ENCODE data around the gene C3orf70. TPM values are rescaled to one million over a fixed set of nuclear protein-coding genes. Genes with fewer than 3 reads are reported as not detected.

Gene C3orf70
- total and polyA plus RNA-seq, 8 donors, result 2.2 to 6.3 (median 4.6) TPM

DNA sequence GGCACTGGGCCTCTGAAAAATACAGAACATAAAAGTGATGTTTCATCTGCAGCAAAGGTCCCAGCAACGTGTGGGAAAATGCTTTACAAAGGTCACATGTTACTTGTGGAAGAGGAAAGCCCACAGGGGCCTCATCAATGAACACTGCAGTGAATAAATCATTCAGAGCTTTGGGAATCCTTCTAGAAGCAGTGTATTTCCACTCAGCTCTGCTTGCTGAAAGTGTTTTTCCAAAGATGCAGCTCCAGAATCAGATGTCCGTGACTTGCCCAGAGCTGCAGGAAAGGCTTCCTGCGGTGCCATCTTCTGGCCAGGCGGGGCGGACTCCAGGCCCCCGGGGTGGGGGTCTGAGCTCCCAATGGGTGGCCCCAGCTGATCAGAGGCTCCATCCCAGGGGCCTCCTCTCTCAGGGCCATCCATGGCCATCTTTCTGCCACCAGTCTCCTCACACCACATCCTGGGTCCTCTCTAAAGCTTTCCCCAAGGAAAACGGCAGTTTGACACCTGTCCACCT, 81.5 kb downstream of the C3orf70 start:
- Histone ChIP-seq H3K36me3 (no peaks in the 10 kb centered on the region), H3K27me3 (no peaks in the 10 kb centered on the region), H3K27ac (no peak overlapping the region), H3K4me1 (no peaks in the 10 kb centered on the region), H3K4me3 (no peak overlapping the region), H3K9me3 (no peaks in the 10 kb centered on the region)
- ATAC-seq (no peak), DNase-seq (no peak)
- TF ChIP-seq, protein P1, sequence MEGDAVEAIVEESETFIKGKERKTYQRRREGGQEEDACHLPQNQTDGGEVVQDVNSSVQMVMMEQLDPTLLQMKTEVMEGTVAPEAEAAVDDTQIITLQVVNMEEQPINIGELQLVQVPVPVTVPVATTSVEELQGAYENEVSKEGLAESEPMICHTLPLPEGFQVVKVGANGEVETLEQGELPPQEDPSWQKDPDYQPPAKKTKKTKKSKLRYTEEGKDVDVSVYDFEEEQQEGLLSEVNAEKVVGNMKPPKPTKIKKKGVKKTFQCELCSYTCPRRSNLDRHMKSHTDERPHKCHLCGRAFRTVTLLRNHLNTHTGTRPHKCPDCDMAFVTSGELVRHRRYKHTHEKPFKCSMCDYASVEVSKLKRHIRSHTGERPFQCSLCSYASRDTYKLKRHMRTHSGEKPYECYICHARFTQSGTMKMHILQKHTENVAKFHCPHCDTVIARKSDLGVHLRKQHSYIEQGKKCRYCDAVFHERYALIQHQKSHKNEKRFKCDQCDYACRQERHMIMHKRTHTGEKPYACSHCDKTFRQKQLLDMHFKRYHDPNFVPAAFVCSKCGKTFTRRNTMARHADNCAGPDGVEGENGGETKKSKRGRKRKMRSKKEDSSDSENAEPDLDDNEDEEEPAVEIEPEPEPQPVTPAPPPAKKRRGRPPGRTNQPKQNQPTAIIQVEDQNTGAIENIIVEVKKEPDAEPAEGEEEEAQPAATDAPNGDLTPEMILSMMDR (IDR thresholded peaks at IDR 0.05), result no peak
- intact Hi-C loops (cut with DNase I), result no loop called here

DNA sequence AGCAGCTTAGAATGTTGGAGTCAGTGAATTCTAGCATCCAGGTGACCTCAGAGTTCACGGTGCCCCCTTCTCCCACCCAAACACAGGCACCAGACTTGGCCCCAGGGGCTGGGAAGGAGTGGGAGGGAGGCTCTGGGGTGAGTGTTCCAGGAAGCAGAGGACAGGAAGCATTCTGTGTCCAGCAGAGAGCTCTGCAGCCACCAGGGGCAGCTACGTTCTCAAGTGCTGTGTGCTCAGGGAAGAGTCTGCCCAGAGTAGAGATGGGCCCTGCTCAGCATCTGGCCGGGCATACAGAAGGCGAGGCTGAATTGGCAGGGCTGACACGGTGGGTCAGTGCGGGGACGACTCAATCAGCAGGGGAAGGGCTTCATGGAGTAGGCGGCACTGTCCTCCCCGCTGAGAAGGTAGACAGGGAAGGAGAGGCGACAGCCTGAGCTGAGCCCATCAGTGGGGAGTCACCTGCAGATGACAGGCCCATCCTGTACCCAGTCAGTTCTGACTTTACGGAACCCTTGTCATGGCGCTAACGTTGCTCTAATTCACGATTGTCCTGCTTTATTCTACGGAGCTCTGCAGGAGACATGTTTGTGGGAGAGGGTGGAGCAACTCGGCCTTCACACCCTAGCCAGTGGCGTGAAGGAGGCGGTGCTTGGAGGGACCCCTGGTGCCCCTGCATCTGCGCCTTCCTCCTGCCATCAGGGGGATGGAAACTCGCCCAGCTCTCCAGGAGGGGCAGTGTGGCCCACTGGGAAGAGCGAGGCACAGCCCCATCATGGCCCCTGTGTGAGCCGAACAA, 82.2 kb downstream of the C3orf70 start:
- intact Hi-C loops (cut with DNase I), result no loop called here

DNA sequence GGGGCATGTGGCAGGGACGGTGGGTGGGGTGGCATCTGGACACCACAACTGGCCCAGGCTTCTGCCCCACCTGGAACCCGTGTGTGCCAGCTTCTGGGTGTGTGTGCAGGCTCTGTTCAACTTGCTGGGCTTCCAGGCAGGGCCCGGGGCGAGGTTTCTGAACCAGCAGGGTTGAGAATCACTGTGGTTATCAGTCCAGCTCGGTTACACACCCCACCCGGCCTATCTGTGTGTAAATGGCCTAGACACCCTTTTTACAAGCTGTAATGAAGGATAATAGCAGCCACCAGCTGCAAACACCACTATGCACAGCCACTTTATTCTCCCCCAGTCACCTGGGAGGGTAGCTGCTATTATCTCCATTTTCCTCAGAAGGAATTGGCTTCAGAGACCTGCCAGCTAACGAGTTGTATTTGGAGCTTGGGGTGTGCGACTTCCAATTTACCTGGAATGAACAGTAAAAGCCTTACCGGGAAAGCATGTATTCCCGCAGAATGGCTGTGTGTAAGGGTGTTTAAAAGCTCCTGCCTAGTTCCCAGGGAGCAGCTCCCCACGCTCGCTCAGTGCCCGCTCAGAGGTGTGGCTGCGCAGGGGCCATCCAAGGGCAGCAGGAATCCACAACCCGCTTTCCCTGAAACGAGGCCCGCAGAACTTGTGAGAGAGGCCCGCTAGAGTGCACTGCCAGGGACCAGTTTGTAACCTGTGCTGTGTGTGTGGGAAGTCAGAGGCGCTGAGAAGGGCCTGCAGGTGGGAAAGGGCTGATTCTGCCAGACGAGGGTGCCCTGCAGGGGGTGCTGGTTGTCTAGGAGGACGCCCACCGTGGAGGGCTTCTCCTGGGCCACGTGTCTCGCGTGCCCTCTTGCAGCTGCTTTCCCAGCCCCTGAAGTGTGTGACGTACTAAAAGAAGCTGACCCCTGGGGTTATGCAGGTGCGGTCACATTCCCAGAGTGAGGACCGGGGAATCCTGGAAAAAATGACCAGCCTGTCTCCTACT, 83.5 kb downstream of the C3orf70 start:
- Histone ChIP-seq H3K9me3 (no peaks in the 10 kb centered on the region), H3K27ac (no peak overlapping the region), H3K4me3 (no peak overlapping the region), H3K27me3 (no peaks in the 10 kb centered on the region), H3K36me3 (no peaks in the 10 kb centered on the region), H3K4me1 (no peaks in the 10 kb centered on the region)
- DNase-seq (no peak), ATAC-seq (no peak)
- TF ChIP-seq, protein P1 (IDR thresholded peaks at IDR 0.05), result no peak
- intact Hi-C loops (cut with DNase I), result loop anchor here in 1 of 2 donors (10.0 kb wide), 1 partner anchor 65 kb away; no protein-coding TSS in a partner anchor

More for the DNA sequence above, 82.2 kb downstream of the C3orf70 start:
- peak; percentile 60 for ATAC-seq
- no peak for DNase-seq
- TF ChIP-seq, protein P1 (IDR thresholded peaks at IDR 0.05), result no peak
- H3K4me1 ChIP-seq, result no peaks in the 10 kb centered on the region
- H3K9me3 ChIP-seq, result no peaks in the 10 kb centered on the region
- H3K36me3 ChIP-seq, result no peaks in the 10 kb centered on the region
- no peak overlapping the region for H3K4me3 ChIP-seq
- no peak overlapping the region for H3K27ac ChIP-seq
- H3K27me3 ChIP-seq, result no peaks in the 10 kb centered on the region

DNA sequence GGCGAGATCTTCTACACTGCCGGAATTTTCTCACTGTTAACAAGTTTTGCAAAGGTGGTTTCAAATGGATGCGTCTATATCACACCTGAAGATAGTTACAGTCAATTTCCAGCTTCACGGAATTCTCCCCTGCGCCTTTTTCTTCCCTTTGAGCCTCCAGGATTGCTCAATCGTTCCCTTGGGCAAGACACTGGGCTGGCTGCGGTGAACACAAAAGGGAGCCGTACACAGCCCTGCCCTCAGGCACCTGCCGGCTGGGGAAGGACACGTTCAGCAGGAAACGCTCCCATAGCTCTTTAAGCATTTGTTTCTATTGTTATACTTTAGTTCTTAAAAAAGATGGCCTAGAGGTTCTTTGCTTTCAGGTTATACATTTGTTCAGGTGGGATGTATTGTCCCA, 85.7 kb downstream of the C3orf70 start:
- intact Hi-C loops (cut with DNase I), result loop anchor here in 1 of 2 donors (10.0 kb wide), 1 partner anchor 62 kb away; no protein-coding TSS in a partner anchor
- no peak for ATAC-seq

More for the DNA sequence above, 85.7 kb downstream of the C3orf70 start:
- H3K27ac ChIP-seq, result no peak overlapping the region
- no peaks in the 10 kb centered on the region for H3K27me3 ChIP-seq
- DNase-seq, result no peak
- TF ChIP-seq, protein P1 (IDR thresholded peaks at IDR 0.05), result no peak
- H3K36me3 ChIP-seq, result no peaks in the 10 kb centered on the region
- no peaks in the 10 kb centered on the region for H3K9me3 ChIP-seq
- no peak overlapping the region for H3K4me3 ChIP-seq
- no peaks in the 10 kb centered on the region for H3K4me1 ChIP-seq

Measured in left lung (tissue), 10 donors.